Measurements from ENCODE around the gene SERPINB6.
"Not testable (repeated sequence)": the region's sequence is repeated elsewhere in the genome, so short reads cannot be mapped to it uniquely, and the experiment has no call there.

The SERPINB6 gene

DNA sequence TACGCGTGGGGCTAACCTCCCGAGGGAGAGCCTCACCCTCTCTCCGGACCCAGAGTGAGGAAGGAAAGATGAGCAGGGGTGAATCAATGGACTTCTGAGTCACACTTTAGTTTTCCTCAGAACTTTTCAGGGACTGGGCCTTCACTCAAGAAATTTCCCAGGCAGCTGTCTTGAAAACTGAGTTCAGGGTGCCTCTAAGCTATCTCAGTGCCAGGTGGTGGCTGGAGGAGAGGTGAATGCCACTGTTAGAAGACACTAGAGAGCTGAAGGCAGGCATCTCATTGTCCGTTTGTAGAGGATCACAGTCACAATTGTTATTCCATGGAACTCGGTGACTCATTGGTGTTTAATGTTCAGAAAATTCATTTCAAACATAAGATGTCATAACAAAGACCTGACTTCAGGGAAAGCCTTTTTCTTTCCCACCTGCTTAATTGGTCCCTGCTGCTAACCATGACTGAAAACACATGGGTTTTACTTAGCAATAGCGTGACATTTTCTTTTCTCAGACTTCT, 5.3 kb upstream of the SERPINB6 start:
- TF ChIP-seq, protein P1, sequence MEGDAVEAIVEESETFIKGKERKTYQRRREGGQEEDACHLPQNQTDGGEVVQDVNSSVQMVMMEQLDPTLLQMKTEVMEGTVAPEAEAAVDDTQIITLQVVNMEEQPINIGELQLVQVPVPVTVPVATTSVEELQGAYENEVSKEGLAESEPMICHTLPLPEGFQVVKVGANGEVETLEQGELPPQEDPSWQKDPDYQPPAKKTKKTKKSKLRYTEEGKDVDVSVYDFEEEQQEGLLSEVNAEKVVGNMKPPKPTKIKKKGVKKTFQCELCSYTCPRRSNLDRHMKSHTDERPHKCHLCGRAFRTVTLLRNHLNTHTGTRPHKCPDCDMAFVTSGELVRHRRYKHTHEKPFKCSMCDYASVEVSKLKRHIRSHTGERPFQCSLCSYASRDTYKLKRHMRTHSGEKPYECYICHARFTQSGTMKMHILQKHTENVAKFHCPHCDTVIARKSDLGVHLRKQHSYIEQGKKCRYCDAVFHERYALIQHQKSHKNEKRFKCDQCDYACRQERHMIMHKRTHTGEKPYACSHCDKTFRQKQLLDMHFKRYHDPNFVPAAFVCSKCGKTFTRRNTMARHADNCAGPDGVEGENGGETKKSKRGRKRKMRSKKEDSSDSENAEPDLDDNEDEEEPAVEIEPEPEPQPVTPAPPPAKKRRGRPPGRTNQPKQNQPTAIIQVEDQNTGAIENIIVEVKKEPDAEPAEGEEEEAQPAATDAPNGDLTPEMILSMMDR (IDR thresholded peaks at IDR 0.05; ENCODE audit: unreplicated experiment in 3 of 3): no peak
- no peaks in the 10 kb centered on the region for H3K9me3 Mint-ChIP-seq
- no peaks in the 10 kb centered on the region for H3K36me3 Mint-ChIP-seq (ENCODE audit: low read depth)
- H3K4me1 Mint-ChIP-seq: peaks cover 48% of the 10 kb centered on the region
- peak overlapping the region in 1 of 3 experiments; percentile 14 for H3K4me3 Mint-ChIP-seq
- H3K27me3 Mint-ChIP-seq (ENCODE audit: low read depth): peaks cover 3% of the 10 kb centered on the region
- peak overlapping the region; percentile 41 to 59 (median 56) for H3K27ac Mint-ChIP-seq

DNA sequence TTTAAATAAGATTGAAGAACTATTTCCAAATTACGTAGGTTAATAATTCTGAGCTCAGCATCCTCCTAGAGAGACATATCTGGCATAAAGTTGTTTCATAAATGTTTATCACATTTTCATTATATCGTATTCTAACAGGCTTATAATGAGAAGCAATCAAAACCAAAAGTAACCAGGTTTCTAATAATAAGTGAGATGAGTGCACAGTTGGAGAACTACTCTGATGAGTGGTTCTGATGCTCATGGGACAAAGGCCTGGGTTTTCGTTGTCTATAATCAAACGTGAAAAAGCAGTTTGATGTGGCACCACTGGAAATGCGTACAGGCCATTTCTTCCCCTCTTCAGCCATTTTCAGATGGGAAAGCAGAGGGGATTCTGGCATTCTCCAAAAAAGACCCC, 4.7 kb upstream of the SERPINB6 start:
- Mint-ChIP-seq H3K4me3 (no peak overlapping the region), H3K36me3 (ENCODE audit: low read depth) (no peaks in the 10 kb centered on the region), H3K9me3 (no peaks in the 10 kb centered on the region), H3K27me3 (ENCODE audit: low read depth) (peaks cover 3% of the 10 kb centered on the region), H3K27ac (peak overlapping the region in 1 of 3 experiments; percentile 41), H3K4me1 (peaks cover 46% of the 10 kb centered on the region)
- TF ChIP-seq, protein P1 (IDR thresholded peaks at IDR 0.05; ENCODE audit: unreplicated experiment in 3 of 3): no peak

DNA sequence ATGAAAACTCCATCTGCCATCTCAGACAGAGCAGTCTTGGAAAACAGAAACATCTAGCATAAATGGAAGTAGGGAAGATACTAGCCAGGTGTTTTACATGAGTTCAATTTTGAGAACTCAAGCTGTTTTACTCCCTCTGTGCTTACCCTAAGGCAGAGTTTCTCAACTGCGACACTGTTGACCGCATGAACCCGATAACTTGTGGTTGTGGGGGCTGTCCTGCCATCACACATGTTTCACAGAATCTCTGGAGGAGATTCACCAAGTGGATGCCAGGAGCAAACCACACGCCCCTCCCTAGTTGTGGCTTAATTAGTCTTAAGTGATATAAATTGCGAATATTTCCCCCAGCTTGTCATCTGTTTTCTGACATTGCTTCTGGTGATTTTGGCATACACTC, 2.3 kb upstream of the SERPINB6 start:
- H3K27me3 Mint-ChIP-seq (ENCODE audit: low read depth): peaks cover 3% of the 10 kb centered on the region
- H3K4me3 Mint-ChIP-seq: peak overlapping the region; percentile 51 to 75 (median 63)
- no peaks in the 10 kb centered on the region for H3K9me3 Mint-ChIP-seq
- TF ChIP-seq, protein P1 (IDR thresholded peaks at IDR 0.05; ENCODE audit: unreplicated experiment in 3 of 3): no peak
- H3K27ac Mint-ChIP-seq: peak overlapping the region in 2 of 3 experiments; percentile 3 to 51
- no peaks in the 10 kb centered on the region for H3K36me3 Mint-ChIP-seq (ENCODE audit: low read depth)
- H3K4me1 Mint-ChIP-seq: peaks cover 49% of the 10 kb centered on the region

DNA sequence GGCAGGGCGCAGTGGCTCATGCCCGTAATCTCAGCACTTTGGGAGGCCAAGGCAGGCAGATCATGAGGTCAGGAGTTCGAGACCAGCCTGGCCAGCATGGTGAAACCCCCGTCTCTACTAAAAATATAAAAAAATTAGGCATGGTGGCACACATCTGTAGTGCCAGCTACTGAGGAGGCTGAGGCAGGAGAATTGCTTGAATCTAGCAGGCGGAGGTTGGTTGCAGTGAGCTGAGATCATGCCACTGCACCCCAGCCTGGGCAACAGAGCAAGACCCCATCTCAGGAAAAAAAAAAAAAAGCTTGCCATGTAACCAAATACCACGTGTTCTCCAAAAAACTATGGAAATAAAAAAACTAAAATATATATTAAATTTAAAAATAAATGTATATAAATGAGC, 1.8 kb upstream of the SERPINB6 start:
- peaks cover 47% of the 10 kb centered on the region for H3K4me1 Mint-ChIP-seq
- peak overlapping the region in 2 of 3 experiments; percentile 93 to 95 for H3K4me3 Mint-ChIP-seq
- not testable (repeated sequence) for H3K36me3 Mint-ChIP-seq (ENCODE audit: low read depth)

DNA sequence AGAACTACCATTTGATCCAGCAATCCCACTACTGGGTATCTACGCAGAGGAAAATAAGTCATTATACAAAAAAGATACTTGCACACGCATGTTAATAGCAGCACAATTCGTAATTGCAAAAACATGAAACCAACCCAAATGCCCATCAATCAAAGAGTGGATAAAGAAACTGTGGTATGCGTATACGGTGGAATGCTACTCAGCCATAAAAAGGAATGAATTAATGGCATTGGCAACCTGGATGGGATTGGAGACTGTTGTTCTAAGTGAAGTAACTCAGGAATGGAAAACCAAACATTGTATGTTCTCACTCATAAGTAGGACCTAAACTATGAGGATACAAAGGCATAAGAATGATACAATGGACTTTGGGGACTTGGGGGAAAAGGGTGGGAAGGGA, 1.3 kb upstream of the SERPINB6 start:
- not testable (repeated sequence) for H3K27me3 Mint-ChIP-seq (ENCODE audit: low read depth); H3K9me3 Mint-ChIP-seq; H3K36me3 Mint-ChIP-seq (ENCODE audit: low read depth)
- Mint-ChIP-seq H3K4me3 (peak overlapping the region; percentile 87 to 95 (median 93)), H3K27ac (peak overlapping the region; percentile 92 to 98 (median 95)), H3K4me1 (peaks cover 42% of the 10 kb centered on the region)

More for the DNA sequence above, 1.8 kb upstream of the SERPINB6 start:
- not testable (repeated sequence) for H3K9me3 Mint-ChIP-seq; H3K27me3 Mint-ChIP-seq (ENCODE audit: low read depth)
- H3K27ac Mint-ChIP-seq: peak overlapping the region in 1 of 3 experiments; percentile 92

DNA sequence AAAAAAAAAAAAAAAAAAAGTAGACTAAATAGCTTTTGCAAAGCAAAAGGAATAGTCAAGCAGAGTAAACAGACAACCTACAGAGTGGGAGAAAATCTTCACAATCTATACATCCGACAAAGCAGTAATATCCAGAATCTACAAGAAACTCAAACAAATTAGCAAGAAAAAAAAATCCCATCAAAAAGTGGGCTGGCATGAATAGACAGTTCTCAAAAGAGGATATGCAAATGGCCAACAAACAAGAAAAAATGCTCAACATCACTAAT, 786 bp upstream of the SERPINB6 start:
- peak overlapping the region; percentile 87 to 95 (median 93) for H3K4me3 Mint-ChIP-seq
- H3K4me1 Mint-ChIP-seq: peaks cover 42% of the 10 kb centered on the region
- H3K36me3 Mint-ChIP-seq (ENCODE audit: low read depth): not testable (repeated sequence)

DNA sequence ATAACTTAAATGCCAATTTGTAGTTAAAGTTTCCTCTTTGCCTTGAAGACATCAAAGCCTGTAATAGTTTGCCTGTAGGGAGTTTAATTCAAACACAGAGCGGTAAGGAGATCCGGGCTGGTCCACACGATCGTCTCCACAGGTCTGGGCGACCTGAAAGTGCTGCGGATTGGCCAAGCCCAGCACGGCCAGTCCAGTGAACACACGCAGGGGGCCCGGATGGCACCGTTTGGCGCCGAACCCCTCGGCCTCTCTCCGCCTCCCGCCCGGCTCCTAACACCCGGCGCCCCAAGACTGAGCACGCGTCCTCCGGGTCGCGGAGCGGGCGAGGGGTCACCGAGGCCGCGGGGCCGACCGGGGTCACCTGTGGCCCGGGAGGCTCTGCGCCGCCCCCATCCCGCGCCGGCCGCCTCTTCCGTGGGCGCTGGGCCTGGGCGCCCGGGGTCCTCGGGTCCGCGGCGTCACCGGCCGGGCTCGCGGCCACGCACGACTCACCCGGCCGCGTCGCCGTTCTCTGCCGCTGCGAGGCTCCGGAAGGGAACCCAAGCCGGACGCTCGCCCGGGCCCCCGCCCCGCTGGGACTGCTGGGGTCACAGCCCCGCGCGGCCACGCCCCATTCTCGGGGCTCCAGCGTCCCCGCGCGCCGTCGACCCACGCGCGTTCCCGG, 481 bp downstream of the SERPINB6 start:
- Mint-ChIP-seq H3K27me3 (ENCODE audit: low read depth) (peaks cover 3% of the 10 kb centered on the region), H3K4me3 (peak overlapping the region; percentile 88 to 95 (median 92)), H3K4me1 (peaks cover 36% of the 10 kb centered on the region), H3K27ac (peak overlapping the region; percentile 73 to 89 (median 84)), H3K9me3 (no peaks in the 10 kb centered on the region), H3K36me3 (ENCODE audit: low read depth) (no peaks in the 10 kb centered on the region)
- TF ChIP-seq, protein P1 (IDR thresholded peaks at IDR 0.05; ENCODE audit: unreplicated experiment in 3 of 3): no peak

More for the DNA sequence above, 786 bp upstream of the SERPINB6 start:
- H3K27me3 Mint-ChIP-seq (ENCODE audit: low read depth); H3K9me3 Mint-ChIP-seq: not testable (repeated sequence)
- H3K27ac Mint-ChIP-seq: peak overlapping the region; percentile 92 to 98 (median 95)

Data from nephron (organoid).